Panc1 (cell line): Measurements from ENCODE around the gene TMEM184C. TPM values are rescaled to one million over a fixed set of nuclear protein-coding genes. Genes with fewer than 3 reads are reported as not detected.

Source experiments
- ATAC-seq: fragments of 200-7000 bp; cut with Tn5 transposase; 2 replicates; pipeline ENCODE4 v1.9.1; 2020; ENCODE audit warnings: mild to moderate bottlenecking, moderate library complexity
- BruUV-seq: library from RNA; stranded (reverse); fragments of 400-500 nt; replicated peaks from 2 replicates; lab custom pipeline; 2021; lab: Mats Ljungman, UMichigan
- CTCF ChIA-PET: fragments of 300-600 bp; sonication (Branson Sonifier 250); formaldehyde crosslinking; loops from one replicate; lab custom pipeline; 2022; ENCODE audit warnings: antibody characterized with exemption; lab: Charles Lee
- POLR2A ChIA-PET: fragments of 300-600 bp; sonication (Branson Sonifier 250); formaldehyde crosslinking; loops from one replicate; lab custom pipeline; 2022; ENCODE audit warnings: antibody characterized with exemption; lab: Charles Lee
- DNase-seq: peaks from one replicate; pipeline ENCODE4 v3.0.0-alpha.2; 2010; ENCODE audit warnings: low read depth, low spot score
- H3K27ac ChIP-seq: 2 replicates; pipeline ENCODE4 v1.5.1; 2011; ENCODE audit warnings: mild to moderate bottlenecking, low read length, inconsistent platforms
- H3K27me3 ChIP-seq: fragments of 200-500 bp; sonication (Bioruptor generic); 2 replicates; pipeline ENCODE4 v1.6.0; 2014; ENCODE audit warnings: low read length, inconsistent platforms; ENCODE audit not compliant: control insufficient read depth, insufficient read depth
- H3K36me3 ChIP-seq: fragments of 200-500 bp; sonication (Bioruptor generic); 2 replicates; pipeline ENCODE4 v1.5.1; 2014; ENCODE audit warnings: inconsistent platforms, mild to moderate bottlenecking, low read length, moderate library complexity; ENCODE audit not compliant: control insufficient read depth, insufficient read depth
- H3K4me1 ChIP-seq: 2 replicates; pipeline ENCODE4 v1.5.1; 2011; ENCODE audit warnings: inconsistent platforms, mild to moderate bottlenecking, low read length, moderate library complexity; ENCODE audit not compliant: control insufficient read depth, insufficient read depth
- H3K4me3 ChIP-seq, 2 experiments: 2 replicates each; pipeline ENCODE4 v1.5.1; 2011 to 2012; ENCODE audit warnings: low read depth in 2 of 2, low read length in 2 of 2, mild to moderate bottlenecking in 2 of 2, inconsistent platforms in 1 of 2, moderate library complexity in 1 of 2
- H3K9me3 ChIP-seq: fragments of 200-500 bp; sonication (Bioruptor generic); 2 replicates; pipeline ENCODE4 v1.5.1; 2014; ENCODE audit warnings: low read depth, mild to moderate bottlenecking, inconsistent platforms, low read length, moderate library complexity; ENCODE audit not compliant: control insufficient read depth, insufficient read depth
- CTCF ChIP-seq: fragments of 450-650 bp; IDR thresholded peaks from 2 replicates; pipeline ENCODE4 v1.5.1; 2017; ENCODE audit warnings: mild to moderate bottlenecking
- POLR2AphosphoS5 ChIP-seq: IDR thresholded peaks from 2 replicates; pipeline ENCODE4 v1.6.1; 2012; ENCODE audit warnings: mild to moderate bottlenecking, low read depth, low read length, moderate library complexity
- REST ChIP-seq, 2 experiments: IDR thresholded peaks; 2 replicates each; pipeline ENCODE4 v1.6.1; 2011 to 2012; ENCODE audit warnings: low read depth in 2 of 2, control low read depth in 1 of 2, low read length in 1 of 2, mild to moderate bottlenecking in 1 of 2, moderate library complexity in 1 of 2; ENCODE audit not compliant: insufficient read depth in 1 of 2
- SIN3A ChIP-seq: IDR thresholded peaks from 2 replicates; pipeline ENCODE4 v1.6.1; 2012; ENCODE audit warnings: low read depth, mild to moderate bottlenecking, low read length, moderate library complexity, borderline replicate concordance; ENCODE audit not compliant: insufficient read depth
- TCF7L2 ChIP-seq: IDR thresholded peaks from 2 replicates; pipeline ENCODE4 v1.6.1; 2011; ENCODE audit warnings: mild to moderate bottlenecking, low read depth, low read length, inconsistent platforms
- in situ Hi-C: cut with HindIII; loops from 2 replicates; pipeline ENCODE4 v1.10.0; 2016; ENCODE audit warnings: low sequenced_read_pairs, low pct_unique_long_range_greater_than_20kb
- intact Hi-C: fragments of 100-400 bp; cut with micrococcal nuclease; formaldehyde crosslinking; loops from one replicate; pipeline ENCODE4 v1.10.0; 2022; ENCODE audit not compliant: unreplicated experiment
- total RNA-seq: library from RNA; stranded (reverse); gene quantifications from one replicate; pipeline ENCODE4 v1.2.1, GENCODE V29; 2021; ENCODE audit not compliant: unreplicated experiment

TMEM184C gene
- total RNA-seq, 1 experiment from 2014 or later, result 26.5 TPM

GRCh38 chr4:147571036-147571770 lies 46.0 kb upstream of the TMEM184C start:
- intact Hi-C loops (no loop called here), in situ Hi-C loops (no loop called here)
- POLR2A ChIA-PET, result no interaction called here
- Histone ChIP-seq H3K4me1 (no peaks in the 10 kb centered on the region), H3K27me3 (no peaks in the 10 kb centered on the region), H3K27ac (no peak overlapping the region), H3K4me3 (no peak overlapping the region), H3K36me3 (no peaks in the 10 kb centered on the region), H3K9me3 (no peaks in the 10 kb centered on the region)
- CTCF ChIA-PET, result no interaction called here
- no peak for DNase-seq
- BruUV-seq, result no TSS peak
- TF ChIP-seq CTCF, result no peak
- no peak for TF ChIP-seq TCF7L2
- no peak for TF ChIP-seq POLR2AphosphoS5
- no peak for TF ChIP-seq REST (IDR thresholded peaks at IDR 0.05; ENCODE audit: insufficient read depth in 1 of 2, low read depth in 2 of 2, low read length in 1 of 2)
- no peak for TF ChIP-seq SIN3A
- no peak for ATAC-seq

- Histone ChIP-seq H3K36me3 (no peaks in the 10 kb centered on the region), H3K27me3 (no peaks in the 10 kb centered on the region), H3K9me3 (no peaks in the 10 kb centered on the region), H3K4me3 (no peak overlapping the region), H3K27ac (no peak overlapping the region), H3K4me1 (no peaks in the 10 kb centered on the region)
- POLR2A ChIA-PET, result no interaction called here
- ATAC-seq, result no peak
- intact Hi-C loops (no loop called here), in situ Hi-C loops (no loop called here)
- TF ChIP-seq REST (IDR thresholded peaks at IDR 0.05; ENCODE audit: insufficient read depth in 1 of 2, low read depth in 2 of 2, low read length in 1 of 2), result no peak
- no peak for TF ChIP-seq TCF7L2
- no peak for TF ChIP-seq CTCF
- TF ChIP-seq SIN3A, result no peak
- no peak for TF ChIP-seq POLR2AphosphoS5
- DNase-seq, result no peak
- no TSS peak for BruUV-seq
- CTCF ChIA-PET, result no interaction called here
These were observed 41.1 kb upstream of the TMEM184C start for GRCh38 chr4:147576084-147576483.
